ENCODE measurements around the gene PLEKHA6.

PLEKHA6 gene

GRCh38 chr1:204348722-204349121, 11.0 kb downstream of the PLEKHA6 start:
- peak; percentile 22; the same call in 1 of the 3 replicates for ATAC-seq
- TF ChIP-seq ARNTL (CRISPR knock-in tag; IDR thresholded peaks at IDR 0.05; ENCODE audit: borderline replicate concordance, low read depth) = no peak
- no peak for TF ChIP-seq CSDC2 (CRISPR knock-in tag; IDR thresholded peaks at IDR 0.05)
- no peak for TF ChIP-seq ZFP3 (CRISPR knock-in tag; IDR thresholded peaks at IDR 0.05)
- TF ChIP-seq, protein P1, sequence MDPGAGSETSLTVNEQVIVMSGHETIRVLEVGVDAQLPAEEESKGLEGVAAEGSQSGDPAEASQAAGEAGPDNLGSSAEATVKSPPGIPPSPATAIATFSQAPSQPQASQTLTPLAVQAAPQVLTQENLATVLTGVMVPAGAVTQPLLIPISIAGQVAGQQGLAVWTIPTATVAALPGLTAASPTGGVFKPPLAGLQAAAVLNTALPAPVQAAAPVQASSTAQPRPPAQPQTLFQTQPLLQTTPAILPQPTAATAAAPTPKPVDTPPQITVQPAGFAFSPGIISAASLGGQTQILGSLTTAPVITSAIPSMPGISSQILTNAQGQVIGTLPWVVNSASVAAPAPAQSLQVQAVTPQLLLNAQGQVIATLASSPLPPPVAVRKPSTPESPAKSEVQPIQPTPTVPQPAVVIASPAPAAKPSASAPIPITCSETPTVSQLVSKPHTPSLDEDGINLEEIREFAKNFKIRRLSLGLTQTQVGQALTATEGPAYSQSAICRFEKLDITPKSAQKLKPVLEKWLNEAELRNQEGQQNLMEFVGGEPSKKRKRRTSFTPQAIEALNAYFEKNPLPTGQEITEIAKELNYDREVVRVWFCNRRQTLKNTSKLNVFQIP (CRISPR knock-in tag; IDR thresholded peaks at IDR 0.05; ENCODE audit: borderline replicate concordance, low read depth) = no peak
- TF ChIP-seq OSR1 (CRISPR knock-in tag; IDR thresholded peaks at IDR 0.05) = no peak
- no peak for TF ChIP-seq ZC3H10 (CRISPR knock-in tag; IDR thresholded peaks at IDR 0.05)
- TF ChIP-seq PPARA (CRISPR knock-in tag; IDR thresholded peaks at IDR 0.05; ENCODE audit: borderline replicate concordance) = no peak
- no peak for TF ChIP-seq TOX (CRISPR knock-in tag; IDR thresholded peaks at IDR 0.05; ENCODE audit: borderline replicate concordance)
- no peak for TF ChIP-seq PATZ1 (CRISPR knock-in tag; IDR thresholded peaks at IDR 0.05; ENCODE audit: borderline replicate concordance)
- no peak for TF ChIP-seq TCF4 (CRISPR knock-in tag; IDR thresholded peaks at IDR 0.05; ENCODE audit: borderline replicate concordance)
- TF ChIP-seq RARB (CRISPR knock-in tag; IDR thresholded peaks at IDR 0.05) = no peak
- TF ChIP-seq SNAI2 (CRISPR knock-in tag; IDR thresholded peaks at IDR 0.05) = no peak
- TF ChIP-seq ZNF8 (CRISPR knock-in tag; IDR thresholded peaks at IDR 0.05) = no peak

GRCh38 chr1:204348242-204348641, 11.5 kb downstream of the PLEKHA6 start:
- TF ChIP-seq ZNF70 (CRISPR knock-in tag; IDR thresholded peaks at IDR 0.05) (no peak), TSHZ2 (CRISPR knock-in tag; IDR thresholded peaks at IDR 0.05) (no peak), ZFP30 (CRISPR knock-in tag; IDR thresholded peaks at IDR 0.05) (no peak), TCF4 (CRISPR knock-in tag; IDR thresholded peaks at IDR 0.05; ENCODE audit: borderline replicate concordance) (no peak), OSR1 (CRISPR knock-in tag; IDR thresholded peaks at IDR 0.05) (no peak), TOX (CRISPR knock-in tag; IDR thresholded peaks at IDR 0.05; ENCODE audit: borderline replicate concordance) (no peak), PPARA (CRISPR knock-in tag; IDR thresholded peaks at IDR 0.05; ENCODE audit: borderline replicate concordance) (no peak), ISL1 (CRISPR knock-in tag; IDR thresholded peaks at IDR 0.05) (no peak), PATZ1 (CRISPR knock-in tag; IDR thresholded peaks at IDR 0.05; ENCODE audit: borderline replicate concordance) (no peak), ESRRG (CRISPR knock-in tag; IDR thresholded peaks at IDR 0.05) (no peak), SNAI2 (CRISPR knock-in tag; IDR thresholded peaks at IDR 0.05) (no peak), RARB (CRISPR knock-in tag; IDR thresholded peaks at IDR 0.05) (no peak)
- TF ChIP-seq, protein P2, sequence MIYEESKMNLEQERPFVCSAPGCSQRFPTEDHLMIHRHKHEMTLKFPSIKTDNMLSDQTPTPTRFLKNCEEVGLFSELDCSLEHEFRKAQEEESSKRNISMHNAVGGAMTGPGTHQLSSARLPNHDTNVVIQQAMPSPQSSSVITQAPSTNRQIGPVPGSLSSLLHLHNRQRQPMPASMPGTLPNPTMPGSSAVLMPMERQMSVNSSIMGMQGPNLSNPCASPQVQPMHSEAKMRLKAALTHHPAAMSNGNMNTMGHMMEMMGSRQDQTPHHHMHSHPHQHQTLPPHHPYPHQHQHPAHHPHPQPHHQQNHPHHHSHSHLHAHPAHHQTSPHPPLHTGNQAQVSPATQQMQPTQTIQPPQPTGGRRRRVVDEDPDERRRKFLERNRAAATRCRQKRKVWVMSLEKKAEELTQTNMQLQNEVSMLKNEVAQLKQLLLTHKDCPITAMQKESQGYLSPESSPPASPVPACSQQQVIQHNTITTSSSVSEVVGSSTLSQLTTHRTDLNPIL (CRISPR knock-in tag; IDR thresholded peaks at IDR 0.05; ENCODE audit: low read depth) = no peak
- TF ChIP-seq, protein P1 (CRISPR knock-in tag; IDR thresholded peaks at IDR 0.05; ENCODE audit: borderline replicate concordance, low read depth) = no peak
- no peak for ATAC-seq
